ENCODE results near the gene KLF6. TPM values are rescaled to one million over a fixed set of nuclear protein-coding genes. Genes with fewer than 3 reads are reported as not detected.

Gene KLF6
- polyA plus RNA-seq, 1 of the 3 experiments (the other 2 are of a cell fraction) = 148 TPM

DNA sequence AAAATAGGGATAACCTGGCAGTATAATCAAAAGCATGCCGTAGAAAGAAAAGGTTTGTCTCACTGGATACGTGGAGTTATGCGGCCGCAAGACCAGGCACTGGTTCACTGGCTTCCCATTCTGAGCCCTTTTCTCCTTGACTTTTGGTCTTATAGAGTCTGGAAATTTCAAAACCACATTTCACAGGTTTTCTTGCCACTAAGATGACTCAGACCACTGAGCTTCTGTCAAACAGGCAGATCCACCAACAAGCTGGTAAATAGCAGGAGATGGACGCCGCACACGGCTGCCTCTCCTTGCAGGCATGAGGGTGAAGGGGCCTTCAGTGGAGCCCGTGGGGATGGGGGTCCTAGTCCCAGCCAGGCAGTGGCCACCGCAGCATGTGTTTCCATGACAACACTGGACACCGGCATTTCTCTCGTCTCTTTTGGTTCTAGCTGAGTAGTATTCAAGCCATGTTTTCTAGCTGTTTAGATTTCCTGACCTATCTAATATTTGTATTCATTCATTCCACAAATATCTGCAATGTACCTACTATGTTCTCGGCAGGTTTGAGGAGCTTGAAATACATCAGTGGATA is 55.5 kb downstream of the KLF6 start:
- Histone ChIP-seq H3K79me2 (ENCODE audit: insufficient read depth) (no peaks in the 10 kb centered on the region), H2AFZ (ENCODE audit: low read depth) (no peak overlapping the region), H3K4me3 (ENCODE audit: low read depth in 2 of 2, low read length in 1 of 2) (no peak overlapping the region), H3K4me1 (ENCODE audit: control insufficient read depth in 1 of 2, insufficient read depth in 2 of 2, low read depth in 1 of 2, low read length in 1 of 2) (no peaks in the 10 kb centered on the region), H3K9ac (no peak overlapping the region), H3K4me2 (no peak overlapping the region), H3K27ac (ENCODE audit: low read depth in 2 of 2, low read length in 1 of 2) (no peak overlapping the region), H3K9me2 (no peaks in the 10 kb centered on the region), H3F3A (replicated peaks; ENCODE audit: insufficient read depth) (no peaks in the 10 kb centered on the region), H3K27me3 (ENCODE audit: insufficient read depth) (no peaks in the 10 kb centered on the region), H4K20me1 (ENCODE audit: insufficient read depth) (no peaks in the 10 kb centered on the region), H3K36me3 (replicated peaks in 1 of 2; ENCODE audit: control insufficient read depth in 1 of 2, insufficient read depth in 2 of 2, low read length in 1 of 2) (no peaks in the 10 kb centered on the region), H3K9me3 (no peaks in the 10 kb centered on the region)
- no peak for DNase-seq
- peak; percentile 55; the same call in 1 of the 2 replicates for TF ChIP-seq FOSL2 (IDR thresholded peaks at IDR 0.05; ENCODE audit: borderline replicate concordance, low read depth)
- no peak for TF ChIP-seq YY1 (IDR thresholded peaks at IDR 0.05; ENCODE audit: low read depth)
- WGBS (ENCODE audit: low lambda C conversion rate) = 87% methylated on average over 12 of the region's 12 CpGs
- ChIA-PET POLR2A (no interaction called here), CTCF (interaction anchor here (1.2 kb wide), 1 partner anchor 897 kb away, joined by 3 read pairs; no protein-coding TSS in a partner anchor)

DNA sequence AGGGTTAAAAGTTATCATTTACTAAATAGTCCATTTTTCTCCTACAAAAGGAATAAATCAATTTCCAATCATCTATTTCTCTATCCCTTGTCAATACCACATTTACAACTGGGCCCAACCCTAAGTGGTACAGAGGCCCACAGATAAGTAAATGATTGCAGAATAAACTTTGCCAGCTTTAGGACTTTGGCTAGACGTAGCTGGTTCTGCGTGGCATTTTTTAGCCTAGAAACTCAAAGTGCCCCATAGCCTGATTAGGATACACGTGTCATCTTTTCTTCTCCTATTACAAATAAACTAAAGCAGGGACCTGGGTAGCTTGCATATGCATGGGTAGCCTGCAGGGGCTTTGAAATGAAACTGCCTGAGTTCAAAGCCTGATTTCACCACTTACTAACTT is 56.4 kb downstream of the KLF6 start:
- CTCF ChIA-PET = interaction anchor here (1.2 kb wide), 1 partner anchor 898 kb away, joined by 3 read pairs; no protein-coding TSS in a partner anchor
- POLR2A ChIA-PET = no interaction called here
- 94% methylated on average over 3 of the region's 3 CpGs for WGBS (ENCODE audit: low lambda C conversion rate)

DNA sequence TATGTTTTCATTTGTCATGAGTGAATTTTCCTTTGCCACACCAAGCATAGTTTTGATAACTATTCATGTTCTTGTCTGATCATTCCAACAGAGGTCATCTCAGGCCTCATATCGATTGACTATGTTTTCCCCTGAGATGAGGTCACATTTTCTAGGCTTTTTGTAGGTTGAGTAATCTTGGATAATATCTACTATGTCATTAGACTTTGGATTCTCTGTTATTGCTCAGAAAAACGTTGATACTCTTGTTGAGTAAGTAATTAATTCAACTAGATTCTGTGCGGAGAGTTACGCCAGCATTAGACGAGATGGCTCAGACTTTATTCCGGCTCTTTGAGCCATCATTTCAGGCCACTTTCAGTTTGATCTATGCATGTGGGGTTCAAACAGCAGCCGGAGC is 57.7 kb downstream of the KLF6 start:
- H3K4me2 ChIP-seq = no peak overlapping the region
- TF ChIP-seq, protein P1, sequence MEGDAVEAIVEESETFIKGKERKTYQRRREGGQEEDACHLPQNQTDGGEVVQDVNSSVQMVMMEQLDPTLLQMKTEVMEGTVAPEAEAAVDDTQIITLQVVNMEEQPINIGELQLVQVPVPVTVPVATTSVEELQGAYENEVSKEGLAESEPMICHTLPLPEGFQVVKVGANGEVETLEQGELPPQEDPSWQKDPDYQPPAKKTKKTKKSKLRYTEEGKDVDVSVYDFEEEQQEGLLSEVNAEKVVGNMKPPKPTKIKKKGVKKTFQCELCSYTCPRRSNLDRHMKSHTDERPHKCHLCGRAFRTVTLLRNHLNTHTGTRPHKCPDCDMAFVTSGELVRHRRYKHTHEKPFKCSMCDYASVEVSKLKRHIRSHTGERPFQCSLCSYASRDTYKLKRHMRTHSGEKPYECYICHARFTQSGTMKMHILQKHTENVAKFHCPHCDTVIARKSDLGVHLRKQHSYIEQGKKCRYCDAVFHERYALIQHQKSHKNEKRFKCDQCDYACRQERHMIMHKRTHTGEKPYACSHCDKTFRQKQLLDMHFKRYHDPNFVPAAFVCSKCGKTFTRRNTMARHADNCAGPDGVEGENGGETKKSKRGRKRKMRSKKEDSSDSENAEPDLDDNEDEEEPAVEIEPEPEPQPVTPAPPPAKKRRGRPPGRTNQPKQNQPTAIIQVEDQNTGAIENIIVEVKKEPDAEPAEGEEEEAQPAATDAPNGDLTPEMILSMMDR (IDR thresholded peaks at IDR 0.05) = no peak
- TF ChIP-seq MXI1 (IDR thresholded peaks at IDR 0.05; ENCODE audit: low read depth, low read length) (no peak), MEF2A (IDR thresholded peaks at IDR 0.05; ENCODE audit: borderline replicate concordance, low read depth) (no peak), EP300 (IDR thresholded peaks at IDR 0.05; ENCODE audit: borderline replicate concordance in 1 of 2, low read depth in 1 of 2, low read length in 1 of 2) (no peak), GABPA (IDR thresholded peaks at IDR 0.05; ENCODE audit: low read depth) (no peak)
- TF ChIP-seq, protein P2, sequence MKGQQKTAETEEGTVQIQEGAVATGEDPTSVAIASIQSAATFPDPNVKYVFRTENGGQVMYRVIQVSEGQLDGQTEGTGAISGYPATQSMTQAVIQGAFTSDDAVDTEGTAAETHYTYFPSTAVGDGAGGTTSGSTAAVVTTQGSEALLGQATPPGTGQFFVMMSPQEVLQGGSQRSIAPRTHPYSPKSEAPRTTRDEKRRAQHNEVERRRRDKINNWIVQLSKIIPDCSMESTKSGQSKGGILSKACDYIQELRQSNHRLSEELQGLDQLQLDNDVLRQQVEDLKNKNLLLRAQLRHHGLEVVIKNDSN (IDR thresholded peaks at IDR 0.05; ENCODE audit: borderline replicate concordance, low read depth) = no peak

More for the DNA sequence above, 56.4 kb downstream of the KLF6 start:
- Histone ChIP-seq H3K9ac (no peak overlapping the region), H3K27me3 (ENCODE audit: insufficient read depth) (no peaks in the 10 kb centered on the region), H3K9me2 (no peaks in the 10 kb centered on the region), H3K36me3 (replicated peaks in 1 of 2; ENCODE audit: control insufficient read depth in 1 of 2, insufficient read depth in 2 of 2, low read length in 1 of 2) (no peaks in the 10 kb centered on the region), H2AFZ (ENCODE audit: low read depth) (no peak overlapping the region), H3K79me2 (ENCODE audit: insufficient read depth) (no peaks in the 10 kb centered on the region), H3K4me2 (no peak overlapping the region), H4K20me1 (ENCODE audit: insufficient read depth) (no peaks in the 10 kb centered on the region), H3K4me3 (ENCODE audit: low read depth in 2 of 2, low read length in 1 of 2) (no peak overlapping the region), H3K4me1 (ENCODE audit: control insufficient read depth in 1 of 2, insufficient read depth in 2 of 2, low read depth in 1 of 2, low read length in 1 of 2) (no peaks in the 10 kb centered on the region), H3F3A (replicated peaks; ENCODE audit: insufficient read depth) (no peaks in the 10 kb centered on the region), H3K9me3 (no peaks in the 10 kb centered on the region), H3K27ac (ENCODE audit: low read depth in 2 of 2, low read length in 1 of 2) (no peak overlapping the region)
- TF ChIP-seq, protein P3, sequence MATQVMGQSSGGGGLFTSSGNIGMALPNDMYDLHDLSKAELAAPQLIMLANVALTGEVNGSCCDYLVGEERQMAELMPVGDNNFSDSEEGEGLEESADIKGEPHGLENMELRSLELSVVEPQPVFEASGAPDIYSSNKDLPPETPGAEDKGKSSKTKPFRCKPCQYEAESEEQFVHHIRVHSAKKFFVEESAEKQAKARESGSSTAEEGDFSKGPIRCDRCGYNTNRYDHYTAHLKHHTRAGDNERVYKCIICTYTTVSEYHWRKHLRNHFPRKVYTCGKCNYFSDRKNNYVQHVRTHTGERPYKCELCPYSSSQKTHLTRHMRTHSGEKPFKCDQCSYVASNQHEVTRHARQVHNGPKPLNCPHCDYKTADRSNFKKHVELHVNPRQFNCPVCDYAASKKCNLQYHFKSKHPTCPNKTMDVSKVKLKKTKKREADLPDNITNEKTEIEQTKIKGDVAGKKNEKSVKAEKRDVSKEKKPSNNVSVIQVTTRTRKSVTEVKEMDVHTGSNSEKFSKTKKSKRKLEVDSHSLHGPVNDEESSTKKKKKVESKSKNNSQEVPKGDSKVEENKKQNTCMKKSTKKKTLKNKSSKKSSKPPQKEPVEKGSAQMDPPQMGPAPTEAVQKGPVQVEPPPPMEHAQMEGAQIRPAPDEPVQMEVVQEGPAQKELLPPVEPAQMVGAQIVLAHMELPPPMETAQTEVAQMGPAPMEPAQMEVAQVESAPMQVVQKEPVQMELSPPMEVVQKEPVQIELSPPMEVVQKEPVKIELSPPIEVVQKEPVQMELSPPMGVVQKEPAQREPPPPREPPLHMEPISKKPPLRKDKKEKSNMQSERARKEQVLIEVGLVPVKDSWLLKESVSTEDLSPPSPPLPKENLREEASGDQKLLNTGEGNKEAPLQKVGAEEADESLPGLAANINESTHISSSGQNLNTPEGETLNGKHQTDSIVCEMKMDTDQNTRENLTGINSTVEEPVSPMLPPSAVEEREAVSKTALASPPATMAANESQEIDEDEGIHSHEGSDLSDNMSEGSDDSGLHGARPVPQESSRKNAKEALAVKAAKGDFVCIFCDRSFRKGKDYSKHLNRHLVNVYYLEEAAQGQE (IDR thresholded peaks at IDR 0.05; ENCODE audit: low read depth, low read length) = no peak
- no peak for TF ChIP-seq FOXJ3 (CRISPR knock-in tag; IDR thresholded peaks at IDR 0.05)
- DNase-seq = no peak

More for the DNA sequence above, 57.7 kb downstream of the KLF6 start:
- POLR2A ChIA-PET = no interaction called here
- H2AFZ ChIP-seq (ENCODE audit: low read depth) = no peak overlapping the region
- 90% methylated on average over 7 of the region's 7 CpGs for WGBS (ENCODE audit: low lambda C conversion rate)
- no peaks in the 10 kb centered on the region for H3K79me2 ChIP-seq (ENCODE audit: insufficient read depth)
- no peak overlapping the region for H3K4me3 ChIP-seq (ENCODE audit: low read depth in 2 of 2, low read length in 1 of 2)
- H3K9ac ChIP-seq = no peak overlapping the region
- no peaks in the 10 kb centered on the region for H3F3A ChIP-seq (replicated peaks; ENCODE audit: insufficient read depth)
- DNase-seq = no peak
- H3K4me1 ChIP-seq (ENCODE audit: control insufficient read depth in 1 of 2, insufficient read depth in 2 of 2, low read depth in 1 of 2, low read length in 1 of 2) = no peaks in the 10 kb centered on the region
- H3K36me3 ChIP-seq (replicated peaks in 1 of 2; ENCODE audit: control insufficient read depth in 1 of 2, insufficient read depth in 2 of 2, low read length in 1 of 2) = no peaks in the 10 kb centered on the region
- no peak overlapping the region for H3K27ac ChIP-seq (ENCODE audit: low read depth in 2 of 2, low read length in 1 of 2)
- H4K20me1 ChIP-seq (ENCODE audit: insufficient read depth) = no peaks in the 10 kb centered on the region
- H3K9me3 ChIP-seq = no peaks in the 10 kb centered on the region
- CTCF ChIA-PET = no interaction called here
- no peaks in the 10 kb centered on the region for H3K9me2 ChIP-seq
- no peaks in the 10 kb centered on the region for H3K27me3 ChIP-seq (ENCODE audit: insufficient read depth)

All from SK-N-SH (cell line).